Measurements from ENCODE around the gene GTPBP4. TPM values are rescaled to one million over a fixed set of nuclear protein-coding genes. Genes with fewer than 3 reads are reported as not detected.

The GTPBP4 gene
- total RNA-seq, 1 experiment from 2014 or later: 163 TPM

DNA sequence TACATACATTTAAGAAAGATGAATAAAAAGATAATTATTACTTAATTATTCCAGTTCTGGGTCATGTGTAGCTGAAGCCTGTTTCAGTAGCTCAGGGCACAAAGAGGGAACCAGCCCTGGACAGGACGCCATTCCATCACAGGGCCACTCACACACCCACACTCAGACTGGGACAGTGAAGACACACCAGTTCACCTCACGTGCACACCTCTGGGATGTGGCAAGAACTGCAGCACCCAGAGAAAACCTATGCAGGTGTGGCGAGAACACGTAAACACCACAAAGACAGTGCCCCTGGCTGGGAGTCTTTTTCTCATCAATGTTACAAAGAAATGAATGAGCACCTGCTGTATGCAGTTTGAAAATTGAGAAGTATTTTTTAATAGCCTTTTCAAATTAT, 62.3 kb downstream of the GTPBP4 start:
- CTCF ChIA-PET: no interaction called here
- DNase-seq (ENCODE audit: low spot score): no peak
- POLR2A ChIA-PET (ENCODE audit: low non-redundant PET): interaction anchor here (0.6 kb wide), 1 partner anchor 365 kb away, joined by 3 read pairs; no protein-coding TSS in a partner anchor
- no peaks in the 10 kb centered on the region for H3K27me3 ChIP-seq (replicated peaks; ENCODE audit: insufficient read depth, low read depth, low read length, poor library complexity)
- peak overlapping the region; percentile 99 for H3K27ac ChIP-seq (ENCODE audit: low read depth, low read length, poor library complexity, severe bottlenecking)
- TF ChIP-seq EZH2 (IDR thresholded peaks at IDR 0.05; ENCODE audit: borderline replicate concordance, low read depth, low read length, poor library complexity, severe bottlenecking): no peak
- TF ChIP-seq, protein P1, sequence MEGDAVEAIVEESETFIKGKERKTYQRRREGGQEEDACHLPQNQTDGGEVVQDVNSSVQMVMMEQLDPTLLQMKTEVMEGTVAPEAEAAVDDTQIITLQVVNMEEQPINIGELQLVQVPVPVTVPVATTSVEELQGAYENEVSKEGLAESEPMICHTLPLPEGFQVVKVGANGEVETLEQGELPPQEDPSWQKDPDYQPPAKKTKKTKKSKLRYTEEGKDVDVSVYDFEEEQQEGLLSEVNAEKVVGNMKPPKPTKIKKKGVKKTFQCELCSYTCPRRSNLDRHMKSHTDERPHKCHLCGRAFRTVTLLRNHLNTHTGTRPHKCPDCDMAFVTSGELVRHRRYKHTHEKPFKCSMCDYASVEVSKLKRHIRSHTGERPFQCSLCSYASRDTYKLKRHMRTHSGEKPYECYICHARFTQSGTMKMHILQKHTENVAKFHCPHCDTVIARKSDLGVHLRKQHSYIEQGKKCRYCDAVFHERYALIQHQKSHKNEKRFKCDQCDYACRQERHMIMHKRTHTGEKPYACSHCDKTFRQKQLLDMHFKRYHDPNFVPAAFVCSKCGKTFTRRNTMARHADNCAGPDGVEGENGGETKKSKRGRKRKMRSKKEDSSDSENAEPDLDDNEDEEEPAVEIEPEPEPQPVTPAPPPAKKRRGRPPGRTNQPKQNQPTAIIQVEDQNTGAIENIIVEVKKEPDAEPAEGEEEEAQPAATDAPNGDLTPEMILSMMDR (conservative IDR thresholded peaks at IDR 0.05; ENCODE audit: low read depth, low read length): no peak
- H3K9me3 ChIP-seq (ENCODE audit: low read depth, low read length, poor library complexity, severe bottlenecking): no peaks in the 10 kb centered on the region
- intact Hi-C loops (cut with micrococcal nuclease; ENCODE audit: unreplicated experiment): no loop called here
- BruUV-seq (replicated peaks): no TSS peak
- H3K4me1 ChIP-seq (ENCODE audit: insufficient read depth, low read length, poor library complexity, severe bottlenecking): peaks cover 28% of the 10 kb centered on the region
- peak overlapping the region; percentile 97 for H3K4me3 ChIP-seq (ENCODE audit: low read depth, low read length, poor library complexity, severe bottlenecking)
- H3K36me3 ChIP-seq (ENCODE audit: insufficient read depth, low read length, poor library complexity, severe bottlenecking): peaks cover 26% of the 10 kb centered on the region

DNA sequence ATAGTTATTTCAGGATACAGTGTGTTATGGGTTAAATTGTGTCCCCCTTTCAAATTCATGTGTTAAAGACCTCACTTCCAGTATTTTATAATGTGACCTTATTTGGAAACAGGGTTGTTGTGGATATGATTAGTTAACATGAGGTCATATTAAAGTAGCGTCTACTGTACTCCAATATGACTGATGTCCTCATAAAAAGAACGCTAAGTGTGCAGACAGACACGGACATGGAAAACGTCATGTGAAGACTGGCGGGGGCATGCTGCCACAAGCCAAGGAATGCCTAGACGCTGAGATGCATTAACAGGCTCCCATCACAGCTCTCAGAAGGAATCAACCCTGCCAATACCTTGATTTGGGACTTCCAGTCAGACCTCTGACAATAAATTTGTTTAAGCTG, 66.5 kb downstream of the GTPBP4 start:
- Histone ChIP-seq H3K27ac (ENCODE audit: low read depth, low read length, poor library complexity, severe bottlenecking) (no peak overlapping the region), H3K27me3 (replicated peaks; ENCODE audit: insufficient read depth, low read depth, low read length, poor library complexity) (no peaks in the 10 kb centered on the region), H3K9me3 (ENCODE audit: low read depth, low read length, poor library complexity, severe bottlenecking) (no peaks in the 10 kb centered on the region), H3K36me3 (ENCODE audit: insufficient read depth, low read length, poor library complexity, severe bottlenecking) (peaks cover 16% of the 10 kb centered on the region), H3K4me1 (ENCODE audit: insufficient read depth, low read length, poor library complexity, severe bottlenecking) (peaks cover 28% of the 10 kb centered on the region), H3K4me3 (ENCODE audit: low read depth, low read length, poor library complexity, severe bottlenecking) (peak overlapping the region; percentile 99)
- ChIA-PET POLR2A (ENCODE audit: low non-redundant PET) (no interaction called here), CTCF (no interaction called here)
- intact Hi-C loops (cut with micrococcal nuclease; ENCODE audit: unreplicated experiment): no loop called here
- DNase-seq (ENCODE audit: low spot score): no peak
- TF ChIP-seq, protein P1 (conservative IDR thresholded peaks at IDR 0.05; ENCODE audit: low read depth, low read length): no peak
- TF ChIP-seq EZH2 (IDR thresholded peaks at IDR 0.05; ENCODE audit: borderline replicate concordance, low read depth, low read length, poor library complexity, severe bottlenecking): no peak
- BruUV-seq (replicated peaks): no TSS peak

DNA sequence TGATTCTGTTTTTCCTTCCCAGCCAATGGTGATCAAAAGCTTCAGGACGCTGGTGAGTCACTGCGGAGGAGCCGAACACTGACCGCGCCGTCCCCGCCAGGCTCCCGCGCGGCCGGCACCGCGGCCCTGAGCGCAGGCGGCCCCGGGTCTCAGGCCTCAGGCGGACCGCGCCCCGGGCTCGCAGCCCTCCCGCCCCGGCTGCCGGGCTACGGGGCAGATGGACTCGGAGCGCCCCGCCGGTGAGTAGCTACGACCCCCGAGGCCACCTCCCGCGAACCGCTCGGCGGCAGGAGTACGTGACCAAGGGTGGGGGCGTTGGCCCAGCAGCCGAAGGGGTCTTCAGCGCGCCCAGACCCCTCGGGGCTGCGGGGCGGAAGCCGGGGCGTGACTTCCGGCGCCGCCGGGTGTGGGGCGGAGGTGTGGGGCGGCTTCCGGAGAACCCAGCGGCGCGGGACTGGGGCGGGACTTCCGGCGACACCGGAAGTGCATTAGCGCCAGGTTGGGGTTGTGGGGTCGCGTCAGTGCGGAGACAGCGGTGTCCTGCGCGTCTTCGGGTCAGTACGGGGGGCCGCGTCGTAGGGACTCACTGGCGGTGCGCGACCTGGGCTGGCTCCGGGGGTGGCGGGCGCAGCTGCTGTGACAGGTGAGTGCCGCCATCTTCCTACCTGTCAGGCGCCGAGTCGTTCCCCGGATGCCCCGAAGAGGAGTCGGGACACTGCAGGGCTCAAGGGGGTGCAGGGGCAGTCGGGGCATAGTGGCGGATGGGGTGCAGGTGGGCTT, 68.3 kb downstream of the GTPBP4 start, which contains the start of gene WDR37:
TSS of gene WDR37 (plus strand) at position 60 of the 780 bp plus-strand sequence. CDS start 15,771 bp downstream, outside the sequence.
- no peaks in the 10 kb centered on the region for H3K27me3 ChIP-seq (replicated peaks; ENCODE audit: insufficient read depth, low read depth, low read length, poor library complexity)
- peaks cover 16% of the 10 kb centered on the region for H3K36me3 ChIP-seq (ENCODE audit: insufficient read depth, low read length, poor library complexity, severe bottlenecking)
- no TSS peak for BruUV-seq (replicated peaks)
- H3K27ac ChIP-seq (ENCODE audit: low read depth, low read length, poor library complexity, severe bottlenecking): peak within 1 kb of the TSS; percentile 98
- ChIA-PET CTCF (no interaction called here), POLR2A (ENCODE audit: low non-redundant PET) (no interaction called here)
- no peaks in the 10 kb centered on the region for H3K9me3 ChIP-seq (ENCODE audit: low read depth, low read length, poor library complexity, severe bottlenecking)
- TF ChIP-seq EZH2 (IDR thresholded peaks at IDR 0.05; ENCODE audit: borderline replicate concordance, low read depth, low read length, poor library complexity, severe bottlenecking): no peak
- TF ChIP-seq, protein P1 (conservative IDR thresholded peaks at IDR 0.05; ENCODE audit: low read depth, low read length): no peak
- DNase-seq (ENCODE audit: low spot score): peak; percentile 87
- intact Hi-C loops (cut with micrococcal nuclease; ENCODE audit: unreplicated experiment): no loop called here
- peaks cover 24% of the 10 kb centered on the region for H3K4me1 ChIP-seq (ENCODE audit: insufficient read depth, low read length, poor library complexity, severe bottlenecking)
- H3K4me3 ChIP-seq (ENCODE audit: low read depth, low read length, poor library complexity, severe bottlenecking): peak within 1 kb of the TSS; percentile 99
